ENCODE results near the gene DSCAM. TPM values are rescaled to one million over a fixed set of nuclear protein-coding genes. Genes with fewer than 3 reads are reported as not detected.

The DSCAM gene
- total RNA-seq, 1 donor from 2014 or later, result 0.20 TPM

- no peak for DNase-seq
Observed at GRCh38 chr21:40603774-40604173, 243.2 kb downstream of the DSCAM start.

GRCh38 chr21:40602080-40602479 is 244.9 kb downstream of the DSCAM start:
- DNase-seq, result no peak

GRCh38 chr21:40595806-40596205 is 251.2 kb downstream of the DSCAM start:
- no peak for DNase-seq

GRCh38 chr21:40587736-40588346 is 259.1 kb downstream of the DSCAM start:
- DNase-seq, result no peak

GRCh38 chr21:40586575-40586974 is 260.4 kb downstream of the DSCAM start:
- DNase-seq, result no peak

- DNase-seq, result no peak
Observed at GRCh38 chr21:40577285-40578043, 269.5 kb downstream of the DSCAM start.

- no peak for DNase-seq
Observed at GRCh38 chr21:40575976-40576375, 271.0 kb downstream of the DSCAM start.

- DNase-seq, result no peak
Observed at GRCh38 chr21:40569357-40569756, 277.6 kb downstream of the DSCAM start.

GRCh38 chr21:40568807-40569206 is 278.2 kb downstream of the DSCAM start:
- no peak for DNase-seq

- no peak for DNase-seq
Observed at GRCh38 chr21:40567501-40567900, 279.5 kb downstream of the DSCAM start.

GRCh38 chr21:40566486-40566885 is 280.5 kb downstream of the DSCAM start:
- no peak for DNase-seq

- no peak for DNase-seq
Observed at GRCh38 chr21:40564318-40564717, 282.6 kb downstream of the DSCAM start.

GRCh38 chr21:40563900-40564299 is 283.1 kb downstream of the DSCAM start:
- no peak for DNase-seq

GRCh38 chr21:40562242-40563002 is 284.5 kb downstream of the DSCAM start:
- DNase-seq, result no peak

GRCh38 chr21:40556442-40556968 is 290.5 kb downstream of the DSCAM start:
- DNase-seq, result no peak

- DNase-seq, result no peak
Observed at GRCh38 chr21:40555021-40555528, 291.9 kb downstream of the DSCAM start.

- no peak for DNase-seq
Observed at GRCh38 chr21:40553781-40554180, 293.2 kb downstream of the DSCAM start.

- DNase-seq, result no peak
Observed at GRCh38 chr21:40547906-40548513, 298.9 kb downstream of the DSCAM start.

- no peak for DNase-seq
Observed at GRCh38 chr21:40546647-40547046, 300.3 kb downstream of the DSCAM start.

- no peak for DNase-seq
Observed at GRCh38 chr21:40540216-40540615, 306.7 kb downstream of the DSCAM start.

- no peak for DNase-seq
Observed at GRCh38 chr21:40534886-40535285, 312.1 kb downstream of the DSCAM start.

- DNase-seq, result no peak
Observed at GRCh38 chr21:40531431-40532110, 315.4 kb downstream of the DSCAM start.
